HCT116 (cell line): ENCODE data around the gene TBL2. TPM values are rescaled to one million over a fixed set of nuclear protein-coding genes. Genes with fewer than 3 reads are reported as not detected.

Source experiments
- ATAC-seq: fragments of 200-7000 bp; cut with Tn5 transposase; 2 replicates; pipeline ENCODE4 v1.9.1; 2020; ENCODE audit warnings: mild to moderate bottlenecking, moderate library complexity
- BruUV-seq: library from RNA; stranded (reverse); fragments of 400-500 nt; replicated peaks from 2 replicates; lab custom pipeline; 2021; lab: Mats Ljungman, UMichigan
- CTCF ChIA-PET: fragments of 300-600 bp; sonication (Branson Sonifier 250); formaldehyde crosslinking; loops from one replicate; lab custom pipeline; 2021; ENCODE audit warnings: antibody characterized with exemption; lab: Charles Lee
- POLR2A ChIA-PET: fragments of 300-600, 350-600 bp; sonication (Branson Sonifier 250); formaldehyde crosslinking; loops from one replicate; lab custom pipeline; 2021; ENCODE audit warnings: antibody characterized with exemption; lab: Charles Lee
- RAD21 ChIA-PET, 2 experiments: fragments of 300-600 bp; sonication (Branson Sonifier 250); formaldehyde crosslinking; loops; one replicate each; lab custom pipeline; 2023; ENCODE audit warnings: low total read pairs in 2 of 2; ENCODE audit not compliant: uncharacterized antibody in 2 of 2, unreplicated experiment in 2 of 2, low non-redundant PET in 1 of 2; lab: Charles Lee
- DNase-seq: peaks from one replicate; pipeline ENCODE4 v3.0.0-alpha.2; 2010; ENCODE audit warnings: low read depth, low spot score
- H2AFZ ChIP-seq: fragments of 200-600 bp; shearing (Covaris generic), sonication (generic); 2 replicates; pipeline ENCODE4 v1.6.1; 2017; ENCODE audit warnings: low read depth, mixed run types, mixed read lengths, antibody characterized with exemption, low read length; ENCODE audit not compliant: poor library complexity, severe bottlenecking
- H3K27ac ChIP-seq: 2 replicates; pipeline ENCODE4 v1.5.1; 2012; ENCODE audit warnings: low read depth, low read length
- H3K27me3 ChIP-seq: fragments of 200-600 bp; sonication (generic); 2 replicates; pipeline ENCODE4 v1.6.1; 2016; ENCODE audit warnings: mixed run types, low read length, mixed read lengths; ENCODE audit not compliant: insufficient read depth
- H3K36me3 ChIP-seq, 2 experiments: fragments of 200-500 bp in 1 of 2; fragments of 200-600 bp in 1 of 2; sonication (Bioruptor generic) in 1 of 2; sonication (generic) in 1 of 2; 2 replicates each; pipeline versions ENCODE4 v1.5.1 to v1.6.1; 2014 to 2016; ENCODE audit warnings: low read length in 2 of 2, inconsistent platforms in 1 of 2, mixed read lengths in 1 of 2, mixed run types in 1 of 2; ENCODE audit not compliant: insufficient read depth in 2 of 2, control insufficient read depth in 1 of 2
- H3K4me1 ChIP-seq, 2 experiments: fragments of 200-600 bp in 1 of 2; sonication (generic) in 1 of 2; 2 replicates each; pipeline versions ENCODE4 v1.5.1 to v1.6.1; 2012 to 2017; ENCODE audit warnings: low read length in 2 of 2, inconsistent platforms in 1 of 2, mild to moderate bottlenecking in 1 of 2, mixed read lengths in 1 of 2, mixed run types in 1 of 2, moderate library complexity in 1 of 2; ENCODE audit not compliant: insufficient read depth in 2 of 2, control insufficient read depth in 1 of 2
- H3K4me2 ChIP-seq: fragments of 200-600 bp; sonication (generic); 2 replicates; pipeline ENCODE4 v1.6.1; 2017; ENCODE audit warnings: mixed run types, low read length, mixed read lengths
- H3K4me3 ChIP-seq, 2 experiments: fragments of 200-600 bp in 1 of 2; sonication (generic) in 1 of 2; replicated peaks in 1 of 2; 2 replicates each; pipeline ENCODE4 v1.5.1; 2011 to 2016; ENCODE audit warnings: low read length in 2 of 2, control low read depth in 1 of 2, low read depth in 1 of 2, mild to moderate bottlenecking in 1 of 2, mixed read lengths in 1 of 2, mixed run types in 1 of 2
- H3K79me2 ChIP-seq: fragments of 200-600 bp; sonication (generic); 2 replicates; pipeline ENCODE4 v1.6.1; 2017; ENCODE audit warnings: mild to moderate bottlenecking, mixed run types, low read length, moderate library complexity, mixed read lengths; ENCODE audit not compliant: insufficient read depth
- H3K9ac ChIP-seq: fragments of 200-600 bp; sonication (generic); 2 replicates; pipeline ENCODE4 v1.6.1; 2016; ENCODE audit warnings: low read length, mixed read lengths
- H3K9me2 ChIP-seq: fragments of 200-600 bp; sonication (generic), shearing (Covaris generic); 2 replicates; pipeline ENCODE4 v1.6.1; 2017; ENCODE audit warnings: mixed run types, mild to moderate bottlenecking, moderate library complexity; ENCODE audit not compliant: insufficient read depth
- H3K9me3 ChIP-seq, 2 experiments: fragments of 200-500 bp in 1 of 2; fragments of 200-600 bp in 1 of 2; sonication (Bioruptor generic) in 1 of 2; sonication (generic) in 1 of 2; 2 replicates each; pipeline ENCODE4 v1.6.1; 2014 to 2017; ENCODE audit warnings: low read length in 2 of 2, mixed read lengths in 2 of 2, inconsistent platforms in 1 of 2, low read depth in 1 of 2, mild to moderate bottlenecking in 1 of 2, mixed run types in 1 of 2, moderate library complexity in 1 of 2; ENCODE audit not compliant: control insufficient read depth in 1 of 2, insufficient read depth in 1 of 2
- H4K20me1 ChIP-seq: fragments of 200-600 bp; sonication (generic), shearing (Covaris generic); 2 replicates; pipeline ENCODE4 v1.6.1; 2017; ENCODE audit warnings: mixed run types, mild to moderate bottlenecking, moderate library complexity; ENCODE audit not compliant: insufficient read depth
- CTCF ChIP-seq, 3 experiments: fragments of 200-600 bp in 1 of 3; sonication (generic) in 1 of 3; IDR thresholded peaks in 2 of 3; conservative IDR thresholded peaks in 1 of 3; 2 replicates each; pipeline ENCODE4 v1.5.1; 2012 to 2017; ENCODE audit warnings: low read depth in 2 of 3, low read length in 2 of 3, antibody characterized with exemption in 1 of 3, borderline replicate concordance in 1 of 3, control low read depth in 1 of 3, mild to moderate bottlenecking in 1 of 3, mixed read lengths in 1 of 3, mixed run types in 1 of 3, moderate library complexity in 1 of 3; ENCODE audit not compliant: insufficient read depth in 1 of 3
- EZH2phosphoT487 ChIP-seq: fragments of 200-600 bp; IDR thresholded peaks from 2 replicates; pipeline ENCODE4 v1.6.1; 2018; ENCODE audit warnings: antibody characterized with exemption, borderline replicate concordance
- POLR2A ChIP-seq: IDR thresholded peaks from 2 replicates; pipeline ENCODE4 v1.7.0; 2011; ENCODE audit warnings: borderline replicate concordance; ENCODE audit not compliant: insufficient read depth, insufficient read length; ENCODE audit errors: extremely low read depth
- POLR2AphosphoS5 ChIP-seq: IDR thresholded peaks from 2 replicates; pipeline ENCODE4 v1.6.1; 2011; ENCODE audit warnings: mild to moderate bottlenecking, low read depth, low read length, moderate library complexity
- REST ChIP-seq: IDR thresholded peaks from 2 replicates; pipeline ENCODE4 v1.6.1; 2012; ENCODE audit warnings: low read depth
- SP1 ChIP-seq: IDR thresholded peaks from 2 replicates; pipeline ENCODE4 v1.6.1; 2012; ENCODE audit warnings: low read depth
- ZNF274 ChIP-seq: fragments of 200-500 bp; sonication (Bioruptor generic); IDR thresholded peaks from 2 replicates; pipeline ENCODE4 v1.6.1; 2014; ENCODE audit warnings: mild to moderate bottlenecking, low read depth, low read length, inconsistent platforms
- intact Hi-C: fragments of 100-400 bp; cut with micrococcal nuclease; formaldehyde crosslinking; loops from 2 replicates; pipeline ENCODE4 v1.10.0; 2022
- total RNA-seq: library from RNA; stranded (reverse); gene quantifications from one replicate; pipeline ENCODE4 v1.2.1, GENCODE V29; 2021; ENCODE audit not compliant: unreplicated experiment

TBL2 gene
- total RNA-seq, 1 experiment from 2014 or later: 55.0 TPM

GRCh38 chr7:73569042-73569608, 9.3 kb downstream of the TBL2 start:
- no peak for ATAC-seq
- Histone ChIP-seq H4K20me1 (no peaks in the 10 kb centered on the region), H3K4me2 (no peak overlapping the region), H3K9ac (no peak overlapping the region), H3K9me2 (no peaks in the 10 kb centered on the region), H3K9me3 (no peaks in the 10 kb centered on the region), H3K27ac (no peak overlapping the region), H3K4me3 (no peak overlapping the region), H3K4me1 (peaks cover 1 to 7% of the 10 kb centered on the region in 2 experiments; a peak in 3 of 4 replicates), H3K36me3 (peaks cover 41 to 46% of the 10 kb centered on the region in 2 experiments), H3K79me2 (peaks cover 16% of the 10 kb centered on the region; the same call in 1 of the 2 replicates), H3K27me3 (no peaks in the 10 kb centered on the region), H2AFZ (no peak overlapping the region)
- BruUV-seq: no TSS peak
- TF ChIP-seq POLR2AphosphoS5 (peak; percentile 27; the same call in 1 of the 2 replicates), ZNF274 (no peak), POLR2A (no peak), CTCF (IDR thresholded peaks at IDR 0.05 in 2 of 3, conservative IDR thresholded peaks at IDR 0.05 in 1 of 3; ENCODE audit: borderline replicate concordance in 1 of 3, insufficient read depth in 1 of 3, low read depth in 2 of 3, low read length in 2 of 3) (peak in 2 of 3 experiments; percentile 10 to 27; a peak in 2 of 6 replicates), REST (no peak), SP1 (no peak), EZH2phosphoT487 (no peak)
- DNase-seq: no peak
- ChIA-PET CTCF (no interaction called here), RAD21 (no interaction called here), POLR2A (interaction anchor here (4.3 kb wide), 1 partner anchor 9 kb away, joined by 18 read pairs; the partner anchor contains the start of gene TBL2)
- intact Hi-C loops: no loop called here
